Activated effector memory CD4-positive, alpha-beta T cell treated with Interleukin-2 at 50 U/mL for 16 hours (primary cell): ENCODE results near the gene AGPAT3.

Experiments used
- DNase-seq: peaks from one replicate; pipeline ENCODE4 v3.0.0-alpha.2; 2020

AGPAT3 gene

DNA sequence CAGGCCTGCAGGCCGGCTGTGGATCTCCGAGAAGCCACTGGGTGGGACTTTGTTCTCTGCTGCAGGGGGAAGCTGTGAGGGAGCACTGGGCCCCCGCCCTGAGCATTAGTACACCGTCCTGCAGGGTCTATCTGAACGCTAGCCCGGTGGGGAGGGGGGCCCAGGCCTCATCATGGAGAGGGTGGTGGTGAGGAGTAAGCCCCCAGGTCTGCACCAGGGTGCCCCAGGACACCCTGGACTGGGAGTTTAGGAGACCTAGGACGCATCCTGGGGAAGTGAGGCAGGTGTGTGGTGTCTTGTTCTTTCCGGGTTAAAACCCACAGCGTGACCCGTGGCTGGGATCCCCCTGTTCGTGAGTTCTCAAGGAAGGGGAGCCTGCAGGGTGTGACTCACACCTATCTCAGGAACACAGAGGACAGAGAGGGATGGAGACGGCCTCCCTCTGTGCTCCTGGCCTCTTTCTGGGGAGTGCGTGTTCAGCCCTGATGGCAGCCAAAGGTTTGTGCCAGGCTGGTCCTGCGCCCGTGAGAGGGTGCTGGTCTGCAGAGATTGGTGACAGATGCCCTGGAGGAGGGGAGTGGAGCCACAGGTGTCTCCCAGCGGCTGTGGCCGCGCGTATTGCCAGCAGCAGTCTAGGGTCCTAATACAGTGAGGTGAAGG, 44.8 kb downstream of the AGPAT3 start:
- no peak for DNase-seq

DNA sequence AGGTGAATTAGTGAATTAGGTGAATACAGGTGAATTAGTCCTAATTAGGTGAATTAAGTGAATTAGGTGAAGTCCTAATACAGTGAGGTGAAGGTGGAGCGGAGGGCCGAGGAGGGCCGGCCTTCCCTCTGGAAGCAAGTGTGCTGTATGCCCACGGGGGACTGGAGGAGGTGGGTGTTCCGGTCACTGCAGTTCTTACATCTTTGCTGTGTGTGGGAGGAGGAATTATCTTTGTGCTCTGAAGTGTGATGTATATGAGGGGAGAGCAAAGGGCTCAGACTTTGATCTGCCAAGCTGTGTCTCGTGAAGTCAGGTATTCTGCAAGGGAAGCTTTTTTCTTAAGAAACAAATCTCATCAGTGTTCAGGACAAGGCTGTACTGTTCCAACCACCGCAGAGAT, 45.4 kb downstream of the AGPAT3 start:
- DNase-seq = no peak

DNA sequence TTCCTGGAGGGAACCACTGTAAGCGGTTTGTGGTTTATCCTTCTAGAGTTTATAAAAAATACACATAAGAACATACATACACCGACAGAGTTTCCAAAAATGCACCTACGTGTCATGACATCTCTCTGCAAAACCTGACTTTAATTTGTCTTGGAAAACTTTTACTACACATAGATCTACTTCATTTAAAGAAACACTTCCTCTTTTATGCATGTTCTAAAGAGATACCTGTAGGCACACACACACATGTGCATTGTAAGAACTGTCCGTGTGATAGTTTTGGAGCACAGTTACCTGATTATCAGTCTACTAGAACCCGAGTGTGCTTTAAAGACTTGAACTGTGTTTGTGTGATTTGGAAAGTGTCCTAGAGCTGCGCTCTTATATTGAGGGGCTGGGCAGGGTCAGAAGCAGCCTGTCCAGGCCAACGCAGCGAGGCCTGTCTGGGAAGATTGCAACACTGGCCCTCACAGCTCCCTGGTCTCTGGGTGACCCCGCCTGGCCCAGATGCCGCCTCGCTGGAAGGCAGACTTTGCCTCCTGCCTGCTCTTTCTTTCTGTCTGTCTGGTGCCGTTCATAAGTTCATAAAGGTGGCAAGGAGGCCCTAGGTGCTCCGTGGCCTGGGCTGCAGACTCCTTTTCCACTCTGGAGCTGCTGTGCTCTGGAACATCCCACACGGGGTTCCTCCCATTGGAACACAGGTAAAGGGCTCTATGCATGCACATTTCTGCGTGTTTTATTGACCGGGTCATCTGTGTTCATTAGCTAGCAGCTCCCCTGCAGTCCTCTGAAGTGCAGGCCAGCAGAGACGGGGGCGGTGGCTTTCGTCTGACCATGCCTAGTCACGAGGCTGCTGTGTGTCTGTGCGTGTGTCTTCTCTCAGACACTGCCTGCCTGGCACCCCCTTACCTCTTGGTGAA, 46.3 kb downstream of the AGPAT3 start:
- DNase-seq = no peak

- DNase-seq = no peak
Measured at GRCh38 chr21:43911935-43912487, 47.0 kb downstream of the AGPAT3 start.

- DNase-seq = no peak
Measured at GRCh38 chr21:43912500-43912899, 47.5 kb downstream of the AGPAT3 start.

GRCh38 chr21:43912910-43913309, 47.9 kb downstream of the AGPAT3 start:
- no peak for DNase-seq

GRCh38 chr21:43913928-43914327, 48.9 kb downstream of the AGPAT3 start:
- DNase-seq = no peak

DNA sequence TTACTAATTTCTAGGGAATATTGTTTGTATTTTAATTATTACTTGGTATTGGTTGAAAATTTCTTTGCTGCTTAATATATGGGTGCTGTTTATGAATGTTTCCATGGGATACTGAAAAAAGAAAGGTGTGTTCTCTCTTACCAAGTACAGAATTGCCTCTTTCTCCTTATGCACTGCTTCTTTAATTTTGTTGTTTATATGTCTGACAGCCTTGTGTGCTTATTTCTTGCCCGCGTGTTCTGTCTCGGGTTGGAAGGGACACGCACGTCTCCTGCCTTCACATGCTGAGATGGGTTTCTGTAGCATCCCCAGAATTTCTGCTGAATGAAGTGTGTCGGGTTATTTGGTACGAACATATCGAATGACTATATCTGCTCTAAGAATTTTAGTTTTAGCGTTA, 51.1 kb downstream of the AGPAT3 start:
- DNase-seq = no peak

DNA sequence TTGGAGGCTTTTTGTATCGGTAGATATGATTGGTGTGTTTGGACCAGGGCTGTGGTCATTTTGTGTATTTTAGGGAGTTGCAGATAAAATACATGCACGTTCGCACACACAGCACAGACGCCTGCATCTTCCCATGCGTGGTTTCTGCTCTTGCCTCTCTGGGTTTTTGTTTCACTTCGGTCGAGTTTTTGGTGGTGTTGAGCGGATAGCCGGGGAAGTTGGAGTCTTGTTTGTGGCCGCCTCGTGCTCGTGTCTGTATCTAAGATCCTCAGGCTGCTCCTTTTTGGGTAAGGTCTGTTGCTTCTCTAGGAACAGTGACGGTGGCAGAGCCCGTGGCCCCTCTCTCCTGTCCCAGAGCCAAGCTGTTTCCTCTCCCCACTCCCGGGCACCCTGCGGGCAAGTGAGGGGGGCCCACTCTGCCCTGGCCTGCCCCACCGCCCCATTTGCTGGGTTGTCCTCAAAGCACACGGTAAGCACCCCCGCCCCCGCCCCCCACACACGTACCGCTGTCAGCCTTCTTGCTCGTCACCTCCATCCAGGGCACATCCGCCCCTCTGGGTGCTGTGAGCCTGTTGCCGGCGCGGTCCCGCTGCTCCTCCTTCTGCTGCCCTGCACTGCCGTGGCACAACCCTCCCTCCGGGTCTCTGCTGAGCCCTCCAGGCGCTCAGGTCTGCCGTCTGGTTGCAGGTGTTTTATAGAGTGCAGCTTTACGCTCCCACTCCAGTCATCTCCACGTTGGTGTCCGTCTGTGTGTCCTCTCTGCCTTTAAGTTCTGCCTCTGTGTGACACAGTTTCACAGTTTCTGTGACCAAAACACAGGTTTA, 51.9 kb downstream of the AGPAT3 start:
- DNase-seq = peak; percentile 58

- no peak for DNase-seq
Measured at GRCh38 chr21:43917515-43918384, 52.7 kb downstream of the AGPAT3 start.

GRCh38 chr21:43918385-43918947, 53.4 kb downstream of the AGPAT3 start:
- DNase-seq = no peak

- DNase-seq = no peak
Measured at GRCh38 chr21:43919283-43919682, 54.3 kb downstream of the AGPAT3 start.

GRCh38 chr21:43919871-43920801, 55.1 kb downstream of the AGPAT3 start:
- no peak for DNase-seq

DNA sequence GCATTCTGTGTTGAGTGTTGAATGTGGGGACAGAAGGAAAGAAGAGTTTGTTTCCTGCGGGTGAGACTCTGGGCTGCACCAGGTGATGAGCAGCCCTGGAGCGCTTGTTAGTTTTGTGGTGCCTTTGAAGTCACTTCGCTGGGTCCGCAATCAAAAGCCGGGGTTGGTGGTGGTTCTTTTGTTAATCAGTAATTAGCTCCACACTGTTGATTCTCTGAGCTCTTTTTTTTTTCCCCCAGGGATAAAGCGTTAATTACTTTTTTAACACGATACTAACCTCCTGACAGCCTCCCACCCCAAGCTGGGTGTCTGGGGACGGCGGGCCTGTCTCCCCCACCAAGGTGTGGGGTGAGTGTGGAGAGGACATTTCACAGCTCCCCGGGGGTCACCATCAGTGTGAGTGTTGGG, 56.6 kb downstream of the AGPAT3 start:
- DNase-seq = peak; percentile 22

- DNase-seq = peak; percentile 37
Measured at GRCh38 chr21:43921979-43922945, 57.2 kb downstream of the AGPAT3 start.

DNA sequence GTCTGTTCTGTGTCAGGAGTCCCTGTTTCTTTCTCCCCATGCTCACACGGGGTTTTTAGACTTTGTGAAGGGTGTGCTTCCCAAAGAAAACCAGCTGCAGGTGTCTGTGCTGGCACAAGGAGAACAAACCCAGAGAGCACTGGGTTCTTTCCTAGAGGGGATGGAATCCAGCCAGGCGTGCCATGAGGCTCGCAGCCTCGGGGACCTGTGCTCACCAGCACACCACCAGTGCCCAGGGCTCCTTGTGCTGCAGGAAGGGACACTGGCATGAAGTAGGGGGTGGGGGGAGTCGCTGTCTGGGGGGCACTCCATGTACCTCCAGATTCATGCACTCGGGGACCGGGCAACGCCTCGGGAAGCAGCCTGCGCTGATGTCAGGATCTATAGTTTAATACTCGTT, 57.9 kb downstream of the AGPAT3 start:
- no peak for DNase-seq

DNA sequence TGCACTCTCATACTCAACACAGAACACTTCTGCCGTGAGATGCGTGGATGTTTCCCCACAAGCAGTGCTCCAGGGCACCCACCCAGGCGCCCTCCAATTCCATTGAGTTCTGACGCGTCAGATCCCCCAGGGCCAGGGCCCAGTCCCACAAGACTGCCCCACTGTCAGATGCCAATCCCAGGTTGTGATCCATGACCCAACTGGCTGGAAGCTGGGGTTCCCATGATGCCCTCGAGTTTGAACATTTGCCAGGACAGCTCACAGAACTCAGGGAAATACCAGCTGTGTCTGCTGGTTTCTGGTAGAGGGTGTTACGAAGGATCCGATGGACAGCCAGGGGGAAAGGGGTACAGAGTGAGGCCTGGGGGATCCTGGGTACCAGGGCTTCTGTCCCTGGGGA, 58.4 kb downstream of the AGPAT3 start:
- DNase-seq = no peak

DNA sequence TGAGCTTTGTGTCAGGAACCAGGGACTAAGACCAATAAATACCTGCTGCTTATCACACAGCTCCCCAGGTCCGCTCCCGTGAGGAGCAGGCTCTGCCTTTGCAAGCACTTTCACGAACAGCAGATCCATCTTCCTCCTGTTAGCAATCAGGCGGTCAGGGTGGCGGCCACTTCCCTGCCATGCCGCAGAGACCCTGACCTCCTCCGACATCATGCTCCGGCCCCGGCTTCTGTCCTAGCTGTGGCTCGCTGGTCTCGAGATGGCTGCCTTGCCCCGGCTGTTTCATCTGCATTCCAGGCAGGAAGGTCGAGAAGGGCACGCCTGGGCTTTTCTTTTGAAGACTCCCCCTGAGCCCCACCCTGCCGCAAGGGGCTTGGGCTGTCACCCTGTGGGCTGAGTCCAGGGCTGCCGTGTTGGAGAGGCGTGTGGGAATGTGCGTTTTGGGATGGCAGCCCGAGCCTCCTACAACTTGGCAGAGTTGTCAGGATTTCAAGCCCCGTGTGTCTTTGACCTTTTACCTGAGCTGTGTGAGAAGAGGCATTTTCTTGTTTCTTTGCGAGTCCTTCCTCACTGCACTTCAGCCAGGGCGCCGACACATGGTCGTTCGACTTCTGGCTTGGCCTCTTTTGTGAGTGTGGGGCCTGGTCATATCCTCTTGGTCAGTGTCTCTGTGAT, 59.5 kb downstream of the AGPAT3 start:
- no peak for DNase-seq

DNA sequence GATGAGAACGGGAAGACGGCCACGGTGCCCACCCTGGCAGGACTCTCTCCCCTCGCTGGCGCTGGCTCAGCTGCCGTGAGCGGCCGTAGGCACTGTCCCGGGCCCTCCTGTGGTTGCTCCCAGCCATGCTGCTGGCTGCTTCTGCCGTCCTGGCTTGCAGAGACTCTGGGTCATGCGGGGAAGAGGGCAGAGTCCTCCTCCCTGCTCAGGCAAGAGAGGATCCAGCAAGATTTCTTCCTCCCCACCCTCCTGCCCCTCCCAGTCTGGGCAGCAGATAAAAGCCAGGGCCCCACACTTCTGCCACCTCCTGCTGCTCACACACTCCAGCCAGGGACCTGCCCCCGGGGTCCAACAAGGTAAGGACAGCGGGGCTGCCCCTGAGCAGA, 60.1 kb downstream of the AGPAT3 start:
- no peak for DNase-seq
